ENCODE results near the gene MAD1L1.
A peak's percentile ranks its signal among the peaks of the same experiment; 100 is the strongest.

The MAD1L1 gene

DNA sequence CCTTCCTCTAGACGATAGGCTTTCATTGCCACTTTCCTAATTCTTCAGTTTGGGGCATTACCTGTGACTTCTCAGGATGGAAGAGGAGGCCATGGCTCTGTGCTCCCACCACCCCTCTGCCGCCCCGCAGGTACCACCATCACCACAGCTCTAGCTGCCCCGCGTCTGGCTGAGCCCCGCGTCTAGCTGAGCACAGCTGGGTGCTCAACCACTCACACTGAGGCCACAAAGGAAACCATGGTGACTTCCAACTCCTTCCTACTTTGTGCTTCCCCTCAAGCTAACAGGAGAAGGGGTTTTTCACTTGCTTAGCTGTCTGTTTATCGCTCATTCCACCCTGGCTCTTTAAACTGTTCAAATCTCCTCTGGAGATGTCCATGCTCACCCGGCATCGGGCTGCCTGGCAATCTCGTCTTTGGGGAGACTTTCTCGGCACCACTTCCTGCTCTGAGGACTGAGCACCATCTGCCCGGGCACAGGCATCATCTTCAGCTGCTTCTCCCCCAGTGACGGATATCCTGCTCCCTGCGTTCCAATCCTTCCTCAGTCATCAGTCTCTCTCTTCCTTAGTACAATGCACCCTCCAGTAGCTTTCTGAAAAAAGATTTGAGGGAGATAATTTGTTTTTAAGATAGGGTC, 59.4 kb downstream of the MAD1L1 start:
- TF ChIP-seq PPARA (CRISPR knock-in tag; IDR thresholded peaks at IDR 0.05; ENCODE audit: borderline replicate concordance) (no peak), TCF4 (CRISPR knock-in tag; IDR thresholded peaks at IDR 0.05; ENCODE audit: borderline replicate concordance) (no peak), CREB5 (CRISPR knock-in tag; IDR thresholded peaks at IDR 0.05; ENCODE audit: low read depth) (no peak), ZNF70 (CRISPR knock-in tag; IDR thresholded peaks at IDR 0.05) (no peak), SNAI2 (CRISPR knock-in tag; IDR thresholded peaks at IDR 0.05) (no peak), PATZ1 (CRISPR knock-in tag; IDR thresholded peaks at IDR 0.05; ENCODE audit: borderline replicate concordance) (no peak), OSR1 (CRISPR knock-in tag; IDR thresholded peaks at IDR 0.05) (no peak), ZFP3 (CRISPR knock-in tag; IDR thresholded peaks at IDR 0.05) (no peak), BACH2 (CRISPR knock-in tag; IDR thresholded peaks at IDR 0.05; ENCODE audit: borderline replicate concordance) (no peak), ZFP30 (CRISPR knock-in tag; IDR thresholded peaks at IDR 0.05) (no peak), ZNF565 (CRISPR knock-in tag; conservative IDR thresholded peaks at IDR 0.05; ENCODE audit: low read depth) (no peak), ESRRG (CRISPR knock-in tag; IDR thresholded peaks at IDR 0.05) (no peak), TSHZ2 (CRISPR knock-in tag; IDR thresholded peaks at IDR 0.05) (no peak), ARNTL (CRISPR knock-in tag; IDR thresholded peaks at IDR 0.05; ENCODE audit: borderline replicate concordance, low read depth) (no peak), CSDC2 (CRISPR knock-in tag; IDR thresholded peaks at IDR 0.05) (no peak), ZC3H10 (CRISPR knock-in tag; IDR thresholded peaks at IDR 0.05) (no peak)
- TF ChIP-seq, protein P1, sequence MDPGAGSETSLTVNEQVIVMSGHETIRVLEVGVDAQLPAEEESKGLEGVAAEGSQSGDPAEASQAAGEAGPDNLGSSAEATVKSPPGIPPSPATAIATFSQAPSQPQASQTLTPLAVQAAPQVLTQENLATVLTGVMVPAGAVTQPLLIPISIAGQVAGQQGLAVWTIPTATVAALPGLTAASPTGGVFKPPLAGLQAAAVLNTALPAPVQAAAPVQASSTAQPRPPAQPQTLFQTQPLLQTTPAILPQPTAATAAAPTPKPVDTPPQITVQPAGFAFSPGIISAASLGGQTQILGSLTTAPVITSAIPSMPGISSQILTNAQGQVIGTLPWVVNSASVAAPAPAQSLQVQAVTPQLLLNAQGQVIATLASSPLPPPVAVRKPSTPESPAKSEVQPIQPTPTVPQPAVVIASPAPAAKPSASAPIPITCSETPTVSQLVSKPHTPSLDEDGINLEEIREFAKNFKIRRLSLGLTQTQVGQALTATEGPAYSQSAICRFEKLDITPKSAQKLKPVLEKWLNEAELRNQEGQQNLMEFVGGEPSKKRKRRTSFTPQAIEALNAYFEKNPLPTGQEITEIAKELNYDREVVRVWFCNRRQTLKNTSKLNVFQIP (CRISPR knock-in tag; IDR thresholded peaks at IDR 0.05; ENCODE audit: borderline replicate concordance, low read depth), result no peak
- peak; percentile 15 for ATAC-seq

DNA sequence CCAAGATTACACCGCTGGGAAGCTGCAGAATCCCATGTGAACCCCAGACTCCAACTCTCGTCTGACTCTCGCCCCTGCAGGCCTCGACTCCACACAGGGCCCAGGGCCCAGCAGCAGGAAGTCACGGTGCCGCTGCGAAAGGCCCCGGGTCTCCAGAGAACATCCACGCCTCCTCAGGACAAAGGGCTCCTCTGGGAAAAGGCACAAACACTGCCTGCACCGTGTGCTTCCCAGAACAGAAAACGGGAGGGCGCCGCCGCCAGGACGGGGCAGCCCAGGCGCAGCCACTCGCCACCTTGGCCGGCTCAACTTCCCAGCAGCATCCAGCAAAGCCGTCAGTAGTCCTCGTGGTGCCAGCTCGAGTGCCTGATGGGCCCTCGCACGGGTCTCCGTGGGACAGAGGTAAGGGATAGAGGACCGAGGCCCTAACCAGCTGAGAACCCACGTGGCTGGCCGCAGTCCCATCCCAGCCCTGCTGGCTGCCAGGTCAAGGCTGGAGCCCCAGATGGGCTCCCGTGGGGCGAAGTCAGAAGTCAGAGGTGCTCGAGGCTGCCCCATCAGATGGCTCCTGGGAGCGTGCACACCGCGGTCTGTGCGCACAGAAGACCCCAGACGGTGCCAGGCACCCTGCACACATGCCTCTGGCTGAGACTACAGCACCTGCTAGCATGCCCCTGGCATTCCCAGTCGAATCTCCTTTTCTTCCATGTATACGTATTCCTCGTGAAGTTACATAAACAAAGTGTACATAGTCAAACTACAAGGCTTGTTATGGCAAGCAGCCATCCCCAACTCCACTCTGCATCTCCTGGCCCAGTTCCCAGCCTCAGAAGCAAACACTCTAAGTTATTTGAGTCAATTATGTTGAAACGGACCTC, 60.2 kb downstream of the MAD1L1 start:
- no peak for TF ChIP-seq ZNF70 (CRISPR knock-in tag; IDR thresholded peaks at IDR 0.05)
- TF ChIP-seq BACH2 (CRISPR knock-in tag; IDR thresholded peaks at IDR 0.05; ENCODE audit: borderline replicate concordance), result no peak
- no peak for TF ChIP-seq ARNTL (CRISPR knock-in tag; IDR thresholded peaks at IDR 0.05; ENCODE audit: borderline replicate concordance, low read depth)
- peak; percentile 60 for ATAC-seq

GRCh38 chr7:2171855-2172254, 60.9 kb downstream of the MAD1L1 start:
- no peak for ATAC-seq
- no peak for TF ChIP-seq ISL1 (CRISPR knock-in tag; IDR thresholded peaks at IDR 0.05)
- no peak for TF ChIP-seq OSR1 (CRISPR knock-in tag; IDR thresholded peaks at IDR 0.05)
- no peak for TF ChIP-seq CSRNP3 (CRISPR knock-in tag; IDR thresholded peaks at IDR 0.05)
- TF ChIP-seq CSDC2 (CRISPR knock-in tag; IDR thresholded peaks at IDR 0.05), result no peak
- TF ChIP-seq ZFP30 (CRISPR knock-in tag; IDR thresholded peaks at IDR 0.05), result no peak
- TF ChIP-seq PATZ1 (CRISPR knock-in tag; IDR thresholded peaks at IDR 0.05; ENCODE audit: borderline replicate concordance), result no peak
- no peak for TF ChIP-seq CREB5 (CRISPR knock-in tag; IDR thresholded peaks at IDR 0.05; ENCODE audit: low read depth)
- no peak for TF ChIP-seq RARB (CRISPR knock-in tag; IDR thresholded peaks at IDR 0.05)
- no peak for TF ChIP-seq TOX (CRISPR knock-in tag; IDR thresholded peaks at IDR 0.05; ENCODE audit: borderline replicate concordance)
- no peak for TF ChIP-seq ZNF565 (CRISPR knock-in tag; conservative IDR thresholded peaks at IDR 0.05; ENCODE audit: low read depth)
- TF ChIP-seq ARNTL (CRISPR knock-in tag; IDR thresholded peaks at IDR 0.05; ENCODE audit: borderline replicate concordance, low read depth), result no peak
- no peak for TF ChIP-seq GLIS3 (CRISPR knock-in tag; IDR thresholded peaks at IDR 0.05)
- TF ChIP-seq SNAI2 (CRISPR knock-in tag; IDR thresholded peaks at IDR 0.05), result no peak
- TF ChIP-seq ZC3H10 (CRISPR knock-in tag; IDR thresholded peaks at IDR 0.05), result no peak
- no peak for TF ChIP-seq TCF4 (CRISPR knock-in tag; IDR thresholded peaks at IDR 0.05; ENCODE audit: borderline replicate concordance)

Data from SK-N-SH treated with all-trans-retinoic acid at 6 μM for 48 hours (cell line).